22Rv1 (cell line): ENCODE results near the gene TXNL4A.

Experiments used
- CTCF ChIP-seq: fragments of 450-650 bp; IDR thresholded peaks from 2 replicates; pipeline ENCODE4 v1.5.1; 2017; ENCODE audit warnings: mild to moderate bottlenecking
- ZFX ChIP-seq: fragments of 450-650 bp; IDR thresholded peaks from 2 replicates; pipeline ENCODE4 v1.6.1; 2017; ENCODE audit warnings: antibody characterized with exemption, borderline replicate concordance

- TF ChIP-seq CTCF = no peak
- no peak for TF ChIP-seq ZFX
These were observed 15.6 kb downstream of the TXNL4A start for GRCh38 chr18:79972720-79973119.
